GM13977 (cell line): ENCODE results near the gene KCNK1.
"Not testable (repeated sequence)": the region's sequence is repeated elsewhere in the genome, so short reads cannot be mapped to it uniquely, and the experiment has no call there.

Experiments
- DNase-seq: peaks from one replicate; pipeline ENCODE4 v3.0.0; 2012; ENCODE audit warnings: low spot score
- in situ Hi-C: fragments of 300-500 bp; cut with MboI; formaldehyde crosslinking; loops from one replicate; pipeline ENCODE4 v1.12.0; 2022; ENCODE audit warnings: low sequenced_read_pairs, low pct_unique_long_range_greater_than_20kb, mixed read lengths, inconsistent platforms; ENCODE audit not compliant: unreplicated experiment
- TF ChIP-seq, protein P1 (sequence below): IDR thresholded peaks from 2 replicates; pipeline ENCODE4 v1.5.1; 2012; ENCODE audit warnings: mild to moderate bottlenecking, control low read depth; ENCODE audit not compliant: insufficient read depth; ENCODE audit errors: extremely low read depth, missing control alignments

The KCNK1 gene

DNA sequence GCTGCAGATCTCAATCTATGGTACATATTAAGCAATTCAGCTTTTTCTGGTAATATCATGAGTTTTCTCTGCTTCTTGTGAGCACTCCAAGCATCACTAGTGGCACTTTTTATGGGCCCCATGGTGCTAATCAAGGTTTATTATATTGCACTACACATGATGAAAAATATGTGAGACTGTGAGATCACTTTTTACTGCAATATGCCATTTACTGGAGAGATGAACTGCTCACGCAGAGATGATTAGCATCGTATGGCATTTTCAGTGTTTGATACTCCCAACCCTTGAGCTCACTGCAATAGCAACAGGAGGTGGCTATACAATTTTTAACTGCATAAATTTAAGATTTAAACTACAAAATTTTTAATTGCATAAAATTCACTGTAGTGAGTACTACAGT is 8.7 kb upstream of the KCNK1 start:
- in situ Hi-C loops: no loop called here
- DNase-seq: no peak
- TF ChIP-seq, protein P1, sequence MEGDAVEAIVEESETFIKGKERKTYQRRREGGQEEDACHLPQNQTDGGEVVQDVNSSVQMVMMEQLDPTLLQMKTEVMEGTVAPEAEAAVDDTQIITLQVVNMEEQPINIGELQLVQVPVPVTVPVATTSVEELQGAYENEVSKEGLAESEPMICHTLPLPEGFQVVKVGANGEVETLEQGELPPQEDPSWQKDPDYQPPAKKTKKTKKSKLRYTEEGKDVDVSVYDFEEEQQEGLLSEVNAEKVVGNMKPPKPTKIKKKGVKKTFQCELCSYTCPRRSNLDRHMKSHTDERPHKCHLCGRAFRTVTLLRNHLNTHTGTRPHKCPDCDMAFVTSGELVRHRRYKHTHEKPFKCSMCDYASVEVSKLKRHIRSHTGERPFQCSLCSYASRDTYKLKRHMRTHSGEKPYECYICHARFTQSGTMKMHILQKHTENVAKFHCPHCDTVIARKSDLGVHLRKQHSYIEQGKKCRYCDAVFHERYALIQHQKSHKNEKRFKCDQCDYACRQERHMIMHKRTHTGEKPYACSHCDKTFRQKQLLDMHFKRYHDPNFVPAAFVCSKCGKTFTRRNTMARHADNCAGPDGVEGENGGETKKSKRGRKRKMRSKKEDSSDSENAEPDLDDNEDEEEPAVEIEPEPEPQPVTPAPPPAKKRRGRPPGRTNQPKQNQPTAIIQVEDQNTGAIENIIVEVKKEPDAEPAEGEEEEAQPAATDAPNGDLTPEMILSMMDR: no peak

DNA sequence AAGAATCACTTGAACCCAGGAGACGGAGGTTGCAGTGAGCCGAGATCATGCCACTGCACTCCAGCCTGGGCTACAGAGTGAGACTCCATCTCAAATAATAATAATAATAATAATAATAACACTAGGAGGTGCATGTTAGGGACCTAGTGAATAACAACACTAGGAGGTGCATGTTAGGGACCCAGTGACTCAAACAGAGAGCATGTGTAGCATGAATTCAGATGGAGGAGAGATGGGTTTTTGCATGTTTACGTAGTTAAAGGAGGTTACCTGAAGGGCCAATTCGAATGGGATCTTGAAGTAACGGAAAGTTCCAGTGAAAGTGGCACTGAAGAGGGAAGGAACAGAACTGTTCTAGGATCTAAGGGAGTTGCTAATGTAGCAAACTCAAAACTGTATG is 7.1 kb upstream of the KCNK1 start:
- TF ChIP-seq, protein P1: no peak
- no peak for DNase-seq
- in situ Hi-C loops: no loop called here

DNA sequence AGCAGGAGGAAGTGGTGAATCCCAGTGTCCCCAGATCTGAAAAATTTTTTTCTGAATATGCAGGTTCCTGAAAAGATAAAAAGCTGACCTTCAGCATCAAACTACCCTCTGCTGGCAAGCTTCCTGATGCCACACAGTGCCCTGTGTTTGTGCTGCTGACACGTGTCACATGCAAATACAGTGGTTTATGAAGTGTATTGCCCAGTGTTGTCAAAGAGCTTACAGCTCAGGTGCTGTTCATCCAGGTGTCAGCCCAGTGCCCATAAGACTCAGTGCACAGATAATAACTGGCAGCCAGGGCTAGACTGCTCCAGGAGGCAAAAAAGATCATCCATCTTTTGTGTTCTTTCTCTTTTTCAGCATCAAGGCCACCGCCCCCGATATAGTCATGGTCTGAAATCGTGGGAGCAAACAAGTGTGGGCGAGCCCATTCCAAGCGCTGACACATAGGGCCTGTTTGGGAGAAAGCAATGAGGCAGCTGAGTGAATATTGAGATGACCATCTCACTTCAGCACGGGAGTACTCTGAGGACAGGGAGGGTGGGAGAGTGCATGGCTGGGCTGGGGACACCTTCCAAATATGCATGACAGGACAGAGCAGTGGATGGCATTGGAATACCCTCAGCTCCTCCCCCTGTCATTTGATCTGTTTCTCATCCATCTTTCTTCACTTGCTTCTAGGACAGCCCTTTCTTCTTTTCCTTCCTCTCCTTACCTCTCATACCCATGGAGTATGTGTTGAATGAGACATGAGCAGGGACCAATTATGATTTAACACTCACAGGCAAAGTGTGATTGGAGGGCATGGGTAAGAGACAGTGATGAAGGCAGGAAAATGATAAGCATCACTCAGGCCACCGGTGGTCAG is 6.4 kb upstream of the KCNK1 start:
- TF ChIP-seq, protein P1: no peak

DNA sequence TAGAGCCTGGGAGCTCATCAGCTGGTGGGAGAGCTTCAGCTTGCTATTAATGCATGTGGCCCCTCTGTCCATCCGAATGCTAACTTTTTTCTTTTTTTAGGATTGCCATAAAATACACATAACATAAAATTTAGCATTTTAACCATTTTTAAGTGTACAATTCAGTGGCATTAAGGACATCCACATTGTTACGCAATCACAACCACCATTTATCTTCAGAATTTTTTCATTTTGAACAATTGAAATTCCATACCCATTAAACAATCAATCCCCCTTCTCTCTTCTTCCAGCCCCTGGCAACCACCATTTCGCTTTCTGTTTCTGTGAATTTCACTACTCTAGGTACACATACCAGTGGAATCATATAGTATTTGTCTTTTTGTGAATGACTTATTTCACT is 4.9 kb upstream of the KCNK1 start:
- no peak for DNase-seq
- in situ Hi-C loops: no loop called here
- TF ChIP-seq, protein P1: no peak

More for the DNA sequence above, 6.4 kb upstream of the KCNK1 start:
- in situ Hi-C loops: no loop called here
- no peak for DNase-seq

DNA sequence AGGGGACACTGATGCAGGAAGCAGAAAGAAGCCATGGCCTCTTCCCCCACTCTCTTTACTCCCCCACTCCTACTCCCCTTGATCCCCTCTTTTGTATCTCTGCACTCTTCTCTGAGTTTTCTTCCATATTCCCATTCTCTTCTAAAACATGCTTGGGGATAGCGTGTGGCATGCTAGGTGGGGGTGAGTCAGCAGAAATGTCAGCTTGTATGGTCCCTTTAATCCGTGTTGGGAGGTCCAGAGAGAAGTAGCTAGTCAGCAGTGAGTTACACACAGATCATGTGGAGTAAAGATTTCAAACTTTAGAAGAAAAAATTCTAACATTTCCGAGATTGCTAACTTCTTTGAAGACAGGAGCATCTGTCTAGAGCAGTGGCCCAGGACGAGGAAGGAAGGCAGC is 4.0 kb upstream of the KCNK1 start:
- TF ChIP-seq, protein P1: no peak
- no peak for DNase-seq
- in situ Hi-C loops: no loop called here

DNA sequence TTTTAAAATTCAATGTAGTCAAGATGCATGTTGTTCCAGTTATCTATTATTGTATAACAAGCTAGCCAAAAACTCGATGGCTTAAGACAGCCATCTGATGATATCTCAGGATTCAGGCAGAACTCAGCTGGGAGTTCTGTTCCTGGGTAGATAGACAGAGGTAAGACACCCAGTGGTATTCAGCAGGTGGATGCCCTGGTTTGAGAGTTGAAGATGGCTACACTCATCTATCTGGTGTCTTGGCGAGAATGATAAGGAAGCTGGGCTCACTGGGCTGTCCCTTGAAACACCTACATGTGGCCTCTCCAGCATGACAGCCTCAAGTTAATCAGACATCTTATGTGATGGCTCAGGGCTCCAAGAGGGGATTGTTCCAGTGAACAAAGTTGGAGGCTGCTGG is 3.3 kb upstream of the KCNK1 start:
- no peak for DNase-seq
- in situ Hi-C loops: no loop called here
- TF ChIP-seq, protein P1: no peak

DNA sequence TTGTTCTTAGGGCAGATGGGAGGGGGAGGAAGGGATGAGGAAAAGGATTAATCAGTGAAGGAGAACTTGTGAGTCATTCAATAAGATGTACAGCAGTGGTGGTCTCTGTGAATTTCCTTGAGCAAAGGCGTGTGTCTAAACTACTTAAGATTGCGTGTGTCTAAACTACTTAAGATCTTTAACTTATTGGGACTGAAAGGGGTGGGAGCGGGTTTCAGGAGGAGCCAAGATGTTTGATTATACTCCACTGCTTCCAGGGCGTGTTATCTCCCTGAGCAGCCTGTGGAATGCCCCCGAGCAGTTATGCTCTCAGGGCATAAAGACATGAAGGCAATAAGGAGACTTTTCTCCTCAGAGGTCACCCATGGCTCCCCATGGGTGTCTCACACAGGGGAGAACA is 2.5 kb upstream of the KCNK1 start:
- in situ Hi-C loops, DNase-seq: not testable (repeated sequence)
